BJ (cell line): ENCODE measurements around the gene CNOT6. TPM values are rescaled to one million over a fixed set of nuclear protein-coding genes. Genes with fewer than 3 reads are reported as not detected.

ENCODE experiments used
- CTCF ChIA-PET: fragments of 350-600 bp; formaldehyde crosslinking; extraction: SDS; loops from one replicate; lab custom pipeline; 2021; ENCODE audit warnings: antibody characterized with exemption, inconsistent platforms; lab: Yijun Ruan, JAX
- POLR2A ChIA-PET: fragments of 300-600 bp; sonication (Branson Sonifier 250); formaldehyde crosslinking; extraction: SDS; loops from one replicate; lab custom pipeline; 2021; ENCODE audit warnings: antibody characterized with exemption; lab: Charles Lee
- DNase-seq: peaks from one replicate; pipeline ENCODE4 v3.0.0-alpha.2; 2011; ENCODE audit warnings: low read depth
- H3K27me3 ChIP-seq: 2 replicates; pipeline ENCODE4 v1.6.0; 2011; ENCODE audit warnings: low read length; ENCODE audit not compliant: control insufficient read depth, insufficient read depth
- H3K36me3 ChIP-seq: 2 replicates; pipeline ENCODE4 v1.5.1; 2011; ENCODE audit warnings: low read length; ENCODE audit not compliant: control insufficient read depth, insufficient read depth
- H3K4me3 ChIP-seq: 2 replicates; pipeline ENCODE4 v1.5.1; 2011; ENCODE audit warnings: low read depth, mild to moderate bottlenecking, control low read depth, low read length
- CTCF ChIP-seq: IDR thresholded peaks from 2 replicates; pipeline ENCODE4 v1.5.1; 2011; ENCODE audit warnings: low read depth, mild to moderate bottlenecking, control low read depth, inconsistent platforms, low read length, moderate library complexity; ENCODE audit not compliant: insufficient read depth
- polyA plus RNA-seq: library from polyadenylated mRNA; depleted of rRNA; stranded (reverse); fragments of >200 nt; gene quantifications from 2 replicates; pipeline ENCODE4 v1.2.3, GENCODE V29; 2011

CNOT6 gene
- polyA plus RNA-seq, 1 experiment = 3.9 TPM

DNA sequence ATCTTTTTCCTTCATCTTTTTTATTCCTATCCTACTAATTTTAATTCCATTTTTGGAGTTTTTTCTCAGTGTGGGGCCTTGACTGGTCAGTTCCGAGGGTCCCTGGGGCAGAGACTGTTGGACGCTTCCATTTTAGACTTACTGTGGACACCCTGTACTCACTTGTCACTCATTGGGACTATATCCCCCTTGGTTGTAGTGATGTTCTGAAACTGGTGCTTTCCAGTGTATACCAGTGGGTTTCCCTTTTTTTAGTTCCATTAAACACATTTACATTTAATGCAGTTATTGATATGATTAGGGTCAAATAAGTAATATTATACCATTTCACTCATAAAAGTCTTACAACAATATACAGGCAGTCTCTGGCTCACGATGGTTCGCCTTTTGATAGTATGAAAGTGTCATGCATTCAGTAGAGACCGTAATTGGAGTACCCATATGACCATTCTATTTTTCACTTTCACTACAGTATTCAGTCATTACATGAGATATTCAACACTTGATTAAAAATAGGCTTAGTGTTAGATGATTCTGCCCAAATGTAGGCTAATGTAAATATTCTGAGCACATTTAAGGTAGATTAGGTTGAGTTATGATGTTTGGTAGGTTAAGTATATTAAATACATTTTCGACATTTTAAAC is 46.0 kb downstream of the CNOT6 start:
- H3K36me3 ChIP-seq = no peaks in the 10 kb centered on the region; the same call in 1 of the 2 replicates
- DNase-seq = no peak
- ChIA-PET POLR2A (no interaction called here), CTCF (no interaction called here)
- TF ChIP-seq CTCF = no peak
- no peaks in the 10 kb centered on the region for H3K27me3 ChIP-seq
- no peak overlapping the region for H3K4me3 ChIP-seq

GRCh38 chr5:180541710-180542109 is 47.5 kb downstream of the CNOT6 start:
- H3K36me3 ChIP-seq = no peaks in the 10 kb centered on the region; the same call in 1 of the 2 replicates
- ChIA-PET POLR2A (no interaction called here), CTCF (no interaction called here)
- no peak for DNase-seq
- H3K27me3 ChIP-seq = no peaks in the 10 kb centered on the region
- no peak overlapping the region for H3K4me3 ChIP-seq
- no peak for TF ChIP-seq CTCF

- no peak for DNase-seq
- TF ChIP-seq CTCF = no peak
- Histone ChIP-seq H3K27me3 (no peaks in the 10 kb centered on the region), H3K36me3 (no peaks in the 10 kb centered on the region; the same call in 1 of the 2 replicates), H3K4me3 (no peak overlapping the region)
- ChIA-PET POLR2A (no interaction called here), CTCF (no interaction called here)
Observed at GRCh38 chr5:180545248-180545647, 51.1 kb downstream of the CNOT6 start.

- DNase-seq = no peak
- POLR2A ChIA-PET = no interaction called here
- H3K4me3 ChIP-seq = no peak overlapping the region
Observed at GRCh38 chr5:180548563-180548962, 54.4 kb downstream of the CNOT6 start.

GRCh38 chr5:180553530-180553929 is 59.4 kb downstream of the CNOT6 start:
- ChIA-PET POLR2A (no interaction called here), CTCF (interaction anchor here (1.0 kb wide), 1 partner anchor 25 kb away, joined by 3 read pairs; no protein-coding TSS in a partner anchor)
- Histone ChIP-seq H3K27me3 (no peaks in the 10 kb centered on the region), H3K4me3 (no peak overlapping the region), H3K36me3 (peaks cover 3% of the 10 kb centered on the region; the same call in 1 of the 2 replicates)
- no peak for TF ChIP-seq CTCF
- DNase-seq = no peak

More at GRCh38 chr5:180548563-180548962, 54.4 kb downstream of the CNOT6 start:
- TF ChIP-seq CTCF = no peak
- H3K36me3 ChIP-seq = no peaks in the 10 kb centered on the region
- CTCF ChIA-PET = no interaction called here
- no peaks in the 10 kb centered on the region for H3K27me3 ChIP-seq
